Stimulated activated CD8-positive, alpha-beta memory T cell treated with anti-CD3 and anti-CD28 coated beads, Interleukin-7, amount 100 ng/mL, for 1 hour (primary cell): ENCODE data around the gene DGKH.
"Not testable (repeated sequence)": the region's sequence is repeated elsewhere in the genome, so short reads cannot be mapped to it uniquely, and the experiment has no call there.

Experiments used
- DNase-seq, 2 donors: peaks; one replicate each; pipeline ENCODE4 v3.0.0-alpha.2; 2020; ENCODE audit warnings: low read depth in 2 of 2

The DGKH gene

DNA sequence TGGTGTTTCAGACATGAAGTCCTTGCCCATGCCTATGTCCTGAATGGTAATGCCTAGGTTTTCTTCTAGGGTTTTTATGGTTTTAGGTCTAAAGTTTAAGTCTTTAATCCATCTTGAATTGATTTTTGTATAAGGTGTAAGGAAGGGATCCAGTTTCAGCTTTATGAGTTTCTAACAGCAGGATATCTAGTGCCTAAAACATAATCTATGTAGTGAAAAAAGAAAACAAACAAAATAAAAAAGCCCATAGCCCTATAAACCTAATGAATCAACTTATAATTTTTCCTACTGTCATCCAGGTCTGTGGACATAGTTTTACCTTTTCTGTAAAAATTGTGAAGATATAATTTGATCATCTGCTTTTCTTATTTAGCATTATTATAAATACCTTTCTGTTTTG is 115.5 kb downstream of the DGKH start:
- not testable (repeated sequence) for DNase-seq

DNA sequence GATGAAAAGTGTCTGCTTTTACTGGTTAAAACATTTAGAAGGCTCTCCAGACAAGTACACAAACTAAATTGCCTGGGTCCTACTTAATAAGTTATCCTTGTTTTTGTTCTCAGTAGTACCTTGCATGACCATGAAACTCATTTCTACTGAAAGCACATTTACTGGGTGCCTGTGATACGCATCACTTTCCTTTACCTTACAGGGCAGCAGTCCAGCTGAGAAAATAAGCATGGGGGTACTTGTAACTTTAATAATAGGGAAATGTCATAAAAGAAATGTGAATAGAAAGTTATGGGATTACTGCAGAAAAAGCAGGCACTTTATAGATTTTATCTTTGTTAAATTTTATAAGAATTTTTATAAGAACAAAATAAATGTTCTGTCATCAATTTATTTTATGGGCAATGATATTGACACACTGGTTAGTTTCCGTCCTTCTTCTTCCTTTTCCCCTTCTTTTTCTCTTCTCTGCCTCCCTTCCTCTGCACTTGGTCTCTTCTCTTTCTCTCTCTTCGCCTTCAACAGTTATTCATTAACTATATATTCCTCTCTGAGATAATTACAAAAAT is 116.2 kb downstream of the DGKH start:
- no peak for DNase-seq

DNA sequence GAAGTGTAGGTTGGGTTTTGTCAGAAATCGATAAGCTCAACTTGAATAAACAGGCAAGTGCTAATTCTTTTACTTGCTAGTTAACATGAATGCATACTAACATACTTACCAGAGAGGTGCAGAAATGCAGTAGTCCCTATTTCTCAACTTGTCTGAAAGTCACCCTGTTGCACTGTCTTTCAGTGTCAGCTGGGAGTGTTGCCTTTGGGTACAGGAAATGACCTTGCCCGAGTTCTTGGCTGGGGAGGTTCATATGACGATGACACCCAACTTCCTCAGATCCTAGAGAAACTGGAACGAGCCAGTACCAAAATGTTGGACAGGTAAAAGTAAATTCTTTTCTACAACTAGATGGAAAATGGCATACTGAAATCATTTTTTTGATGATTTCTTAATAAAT is 120.0 kb downstream of the DGKH start:
- DNase-seq, result no peak

DNA sequence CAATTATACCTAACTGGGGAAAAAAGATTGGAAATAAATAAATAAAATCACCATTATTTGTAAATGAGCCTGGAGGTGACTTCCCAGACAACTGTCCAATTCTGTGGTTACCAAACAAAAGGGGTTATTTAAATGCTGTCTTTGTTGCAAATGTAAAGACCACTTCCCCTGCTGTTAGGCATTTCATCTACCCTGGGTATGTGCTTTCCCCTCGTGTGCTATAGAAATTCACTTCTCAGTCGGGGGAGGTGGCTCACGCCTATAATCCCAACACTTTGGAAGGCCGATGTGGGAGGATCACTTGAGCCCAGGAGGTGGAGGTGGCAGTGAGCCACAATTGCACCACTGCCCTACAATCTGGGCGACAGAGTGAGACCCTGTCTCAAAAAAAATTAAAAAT is 121.6 kb downstream of the DGKH start:
- no peak for DNase-seq

DNA sequence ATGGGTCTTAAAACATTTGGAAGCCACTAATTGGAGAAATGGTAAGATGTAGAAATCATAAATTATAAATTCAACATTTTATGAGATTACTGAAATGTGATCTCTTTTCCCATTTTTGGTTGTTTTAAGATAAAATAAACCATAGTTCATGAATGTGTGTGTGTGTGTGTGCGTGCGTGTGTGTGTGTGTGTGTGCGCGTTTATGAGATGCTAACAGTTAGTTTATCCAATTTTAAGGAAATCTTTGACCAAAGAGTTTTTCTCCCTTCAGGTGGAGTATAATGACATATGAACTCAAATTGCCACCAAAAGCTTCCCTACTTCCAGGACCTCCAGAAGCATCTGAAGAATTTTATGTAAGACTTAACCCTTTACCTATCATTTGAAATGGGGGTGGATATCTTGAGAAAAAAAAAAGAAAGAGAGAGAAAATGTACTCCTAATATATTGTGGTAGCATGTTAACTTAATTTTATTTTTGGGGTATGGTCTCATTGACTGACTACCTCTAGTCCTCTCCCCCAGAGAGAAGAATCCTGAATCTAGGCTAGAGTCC is 125.4 kb downstream of the DGKH start:
- no peak for DNase-seq

DNA sequence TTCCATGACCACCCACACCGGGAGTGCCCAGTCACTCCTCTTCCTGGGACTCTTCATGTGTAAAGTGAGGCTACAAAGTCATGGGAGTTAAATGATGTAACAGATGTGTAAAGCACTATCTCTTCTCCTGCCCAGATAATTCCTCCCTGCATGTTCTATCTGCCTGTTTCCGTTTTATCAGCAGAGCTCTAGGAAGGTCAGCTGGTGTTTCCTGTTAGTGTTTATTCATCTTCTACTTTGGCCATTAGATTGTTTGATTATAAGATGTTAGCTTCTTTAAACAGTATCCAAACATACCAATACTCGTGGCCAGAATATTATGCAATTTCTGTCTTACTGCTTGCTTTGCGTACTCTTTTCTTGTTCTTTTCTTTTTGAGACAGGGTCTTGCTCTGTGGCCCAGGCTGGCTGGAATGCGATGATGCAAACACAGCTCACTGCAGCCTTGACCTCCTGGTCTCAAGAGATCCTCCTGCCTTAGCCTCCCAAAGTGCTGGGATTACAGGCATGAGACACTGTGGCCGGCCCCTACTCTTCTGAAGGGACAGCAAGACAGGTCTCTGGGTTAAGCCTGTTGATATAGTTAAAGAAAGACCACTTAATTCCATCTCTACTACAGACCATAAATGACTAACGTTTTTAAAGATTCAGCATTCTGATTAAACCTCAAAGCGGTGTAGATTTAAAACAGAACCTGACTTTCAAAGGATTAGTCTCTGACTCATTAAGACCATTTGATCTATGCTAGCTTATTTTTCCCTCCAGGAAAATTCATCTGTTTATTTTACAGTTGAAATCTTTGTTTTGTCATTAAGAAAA is 126.1 kb downstream of the DGKH start:
- no peak for DNase-seq

DNA sequence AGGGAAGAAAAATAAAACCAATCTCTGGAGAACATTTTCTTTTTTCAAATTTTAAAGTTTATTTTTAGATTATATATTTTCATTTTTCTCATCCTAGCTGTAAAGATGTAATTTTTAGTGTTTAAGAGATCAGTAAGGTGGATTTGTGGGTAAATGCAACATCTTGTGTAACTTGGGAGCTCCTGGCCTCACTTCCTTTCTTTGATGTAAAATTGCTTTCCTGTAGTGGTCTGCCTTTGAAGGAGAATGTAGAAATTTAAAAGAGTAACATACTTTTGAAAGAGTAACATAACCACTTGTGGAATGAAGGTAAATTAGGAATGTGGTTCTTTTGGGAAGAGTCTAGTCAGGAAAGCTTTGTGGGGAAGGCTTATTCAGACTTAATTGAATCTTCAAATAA is 127.8 kb downstream of the DGKH start:
- DNase-seq, result no peak

DNA sequence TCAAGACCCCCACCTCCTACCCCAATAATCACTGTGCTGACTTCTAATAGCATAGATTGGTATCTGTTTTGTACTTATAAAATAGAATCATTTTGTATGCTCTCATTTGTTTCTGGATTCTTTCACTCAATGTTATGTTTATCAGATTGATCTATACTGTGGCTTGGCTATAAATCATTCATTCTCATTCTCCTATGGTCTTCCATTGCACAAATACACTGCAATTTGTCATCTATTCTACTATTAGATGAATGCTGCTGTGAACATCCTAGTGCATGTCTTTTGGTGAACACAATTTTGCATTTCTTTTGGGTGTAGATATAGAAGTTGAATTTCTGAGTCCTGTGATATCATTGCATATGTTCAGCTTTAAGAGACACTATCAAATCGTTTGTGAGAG is 128.7 kb downstream of the DGKH start:
- DNase-seq, result no peak

DNA sequence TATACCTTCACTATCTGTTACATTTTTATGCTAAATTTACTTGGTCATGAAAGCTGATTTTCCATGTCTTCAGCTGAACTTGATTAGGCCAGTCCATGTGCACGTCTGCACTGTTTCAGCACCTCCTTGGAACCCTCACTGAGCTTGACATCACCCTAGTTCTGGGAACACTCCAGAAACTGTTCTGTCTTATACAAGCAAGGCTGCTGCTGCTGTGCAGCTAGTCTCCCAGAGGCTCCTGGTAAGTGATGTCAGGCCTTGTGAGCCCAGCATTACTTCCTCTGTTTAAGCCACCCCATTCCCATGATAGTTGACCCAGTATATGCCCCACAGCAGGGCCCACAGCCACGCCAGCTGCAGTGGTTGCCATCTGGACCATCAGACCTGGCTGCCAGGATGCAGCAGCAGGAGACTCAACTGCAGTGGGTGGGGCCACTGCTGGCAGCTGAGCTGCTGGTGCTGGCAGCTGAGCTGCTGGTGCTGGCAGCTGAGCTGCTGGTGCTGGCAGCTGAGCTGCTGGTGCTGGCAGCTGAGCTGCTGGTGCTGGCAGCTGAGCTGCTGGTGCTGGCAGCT is 133.0 kb downstream of the DGKH start:
- no peak for DNase-seq

DNA sequence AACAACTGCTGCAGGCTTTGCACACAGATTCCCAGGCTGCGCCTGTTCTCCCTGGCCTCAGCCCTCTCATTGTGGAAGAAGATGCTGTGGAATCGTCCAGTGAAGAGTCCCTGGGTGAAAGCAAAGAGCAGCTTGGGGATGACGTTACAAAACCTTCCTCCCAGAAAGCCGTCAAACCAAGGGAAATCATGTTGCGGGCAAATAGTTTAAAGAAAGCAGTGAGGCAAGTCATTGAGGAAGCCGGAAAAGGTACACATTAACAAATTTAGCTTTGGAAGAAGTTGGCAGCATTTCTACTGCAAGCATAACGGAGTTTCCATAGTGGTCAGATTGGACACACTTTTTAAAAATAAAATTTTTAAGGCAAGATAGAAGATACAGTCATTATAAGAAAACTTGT is 140.6 kb downstream of the DGKH start:
- DNase-seq, result no peak

DNA sequence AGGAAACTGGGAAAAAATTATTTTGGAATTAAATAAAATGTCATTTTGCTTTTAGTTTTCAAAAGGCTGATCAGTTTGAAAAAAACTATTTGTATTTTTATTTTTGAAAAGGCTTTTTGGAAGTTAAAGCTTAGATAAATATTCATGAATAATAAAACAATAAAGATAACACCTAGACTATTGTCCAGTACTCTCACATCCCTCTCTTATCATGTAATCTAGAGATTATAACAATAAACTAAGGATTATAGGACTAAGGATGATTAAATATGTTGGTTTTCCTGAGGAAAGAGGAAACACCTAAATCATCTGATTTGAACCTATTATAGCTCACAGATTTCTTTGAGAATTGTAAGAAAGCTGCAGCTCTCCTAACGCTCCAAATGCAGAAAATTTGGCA is 142.1 kb downstream of the DGKH start:
- no peak for DNase-seq

DNA sequence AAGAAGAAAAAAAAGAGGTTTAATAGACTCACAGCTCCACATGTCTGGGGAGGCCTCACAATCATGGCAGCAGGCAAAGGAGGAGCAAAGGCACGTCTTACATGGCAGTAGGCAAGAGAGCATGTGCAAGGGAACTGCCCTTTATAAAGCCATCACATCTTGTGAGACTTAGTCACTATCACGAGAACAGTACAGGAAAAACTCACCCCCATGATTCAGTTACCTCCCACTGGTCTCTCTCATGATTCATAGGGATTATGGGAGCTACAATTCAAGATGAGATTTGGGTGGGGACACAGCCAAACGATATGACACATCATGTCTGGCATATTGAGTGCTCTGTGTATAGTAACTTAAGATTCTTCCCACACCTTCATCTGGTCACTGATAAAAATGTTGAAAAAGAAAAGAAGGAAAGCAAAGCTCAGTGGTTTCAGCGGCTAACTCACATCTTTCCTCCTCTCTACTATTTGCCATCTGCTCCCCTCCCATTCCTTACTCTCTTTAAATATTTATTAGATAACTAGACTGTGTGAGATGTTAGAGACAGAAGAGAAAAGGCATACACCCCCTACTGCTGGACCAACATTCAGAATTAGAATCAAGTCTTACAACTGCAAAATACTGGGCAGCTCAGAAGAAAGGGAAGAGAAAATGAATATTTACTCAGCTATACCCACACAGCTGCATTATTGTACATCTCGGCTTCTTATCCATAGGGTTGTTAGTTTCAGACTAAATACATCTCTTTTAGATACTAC is 163.4 kb downstream of the DGKH start:
- DNase-seq, result no peak

DNA sequence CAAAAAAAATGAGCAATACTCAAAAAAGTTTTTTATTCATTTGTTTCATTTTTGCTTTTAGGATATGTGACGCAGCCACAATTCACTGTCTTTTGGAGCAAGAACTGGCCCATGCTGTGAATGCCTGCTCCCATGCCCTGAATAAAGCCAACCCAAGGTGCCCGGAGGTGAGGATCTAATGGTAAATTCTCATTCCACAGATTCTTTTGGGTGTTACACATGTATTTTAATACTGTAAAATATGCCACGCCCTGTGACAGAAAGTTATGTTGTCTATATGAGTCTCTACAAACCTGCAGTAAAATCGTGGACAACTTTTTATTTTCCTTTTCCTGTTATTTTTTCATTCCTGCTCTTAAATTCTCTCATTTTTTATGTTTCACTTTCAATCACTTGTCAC is 166.0 kb downstream of the DGKH start:
- DNase-seq, result no peak

DNA sequence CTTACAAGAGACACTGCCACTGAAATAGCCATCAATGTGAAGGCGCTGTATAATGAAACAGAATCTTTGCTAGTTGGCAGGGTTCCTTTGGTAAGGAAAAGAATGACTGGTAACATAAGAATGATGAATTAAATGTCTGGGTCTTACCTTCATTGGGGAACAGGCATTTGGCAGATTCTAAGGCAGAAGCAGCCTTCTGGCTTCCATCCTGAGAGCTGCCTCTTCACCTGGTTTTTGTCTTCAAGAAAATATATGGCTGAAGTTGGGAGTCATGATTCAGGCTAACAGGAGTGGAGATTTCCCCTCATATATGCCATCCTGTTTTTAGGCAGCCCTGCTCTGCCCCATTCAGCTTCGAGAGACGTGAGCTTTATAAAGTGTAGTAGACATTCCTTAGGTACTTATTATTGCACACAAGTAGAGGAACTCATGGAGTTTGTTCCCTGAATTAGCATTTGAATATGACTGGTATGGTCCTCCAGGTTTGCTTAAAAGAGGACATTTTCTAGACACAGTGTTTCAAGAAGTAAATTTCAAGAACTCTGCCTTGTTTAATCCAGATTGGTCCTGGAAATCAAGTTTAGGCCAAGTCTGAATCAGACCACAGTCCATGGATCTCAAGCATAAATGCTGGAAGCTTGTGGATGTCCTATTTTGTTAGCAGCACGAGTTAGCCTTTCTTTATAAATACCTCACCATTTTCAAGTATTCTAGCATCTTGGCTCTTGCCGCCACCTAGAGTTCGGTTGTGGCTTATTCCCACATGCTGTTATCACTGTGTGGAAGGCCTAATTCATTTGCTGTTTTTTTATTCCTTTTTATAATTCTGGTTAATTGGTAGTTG is 167.4 kb downstream of the DGKH start:
- no peak for DNase-seq

DNA sequence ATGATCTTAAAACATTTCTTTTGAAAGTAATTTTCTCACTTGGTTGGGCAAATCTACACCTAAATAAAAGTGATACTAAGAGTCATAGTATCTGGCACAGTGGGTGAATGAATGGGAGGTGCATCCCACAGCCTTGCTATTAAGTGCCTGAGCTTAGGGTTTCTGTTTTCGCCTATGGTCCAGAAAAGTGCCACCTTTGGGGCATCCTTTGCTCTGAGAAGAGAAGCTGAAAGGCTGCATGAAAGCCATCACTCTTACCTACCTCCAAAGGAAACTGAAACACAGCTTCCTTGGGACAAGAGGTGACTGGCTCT is 167.9 kb downstream of the DGKH start:
- no peak for DNase-seq

DNA sequence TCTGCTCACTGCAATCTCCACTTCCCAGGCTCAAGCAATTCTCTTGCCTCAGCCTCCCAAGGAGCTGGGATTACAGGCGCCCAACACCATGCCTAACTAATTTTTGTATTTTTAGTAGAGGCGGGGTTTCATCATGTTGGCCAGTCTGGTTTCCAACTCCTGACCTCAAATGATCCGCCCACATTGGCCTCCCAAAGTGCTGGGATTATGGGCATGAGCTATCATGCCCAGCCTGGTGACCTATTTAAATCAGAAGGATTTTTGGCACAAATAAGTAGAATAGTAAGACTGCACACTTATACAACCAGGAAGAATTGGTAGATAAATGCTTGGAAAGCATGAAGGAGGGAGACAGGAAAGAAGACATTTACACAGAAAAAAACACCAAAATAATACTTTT is 170.1 kb downstream of the DGKH start:
- no peak for DNase-seq

DNA sequence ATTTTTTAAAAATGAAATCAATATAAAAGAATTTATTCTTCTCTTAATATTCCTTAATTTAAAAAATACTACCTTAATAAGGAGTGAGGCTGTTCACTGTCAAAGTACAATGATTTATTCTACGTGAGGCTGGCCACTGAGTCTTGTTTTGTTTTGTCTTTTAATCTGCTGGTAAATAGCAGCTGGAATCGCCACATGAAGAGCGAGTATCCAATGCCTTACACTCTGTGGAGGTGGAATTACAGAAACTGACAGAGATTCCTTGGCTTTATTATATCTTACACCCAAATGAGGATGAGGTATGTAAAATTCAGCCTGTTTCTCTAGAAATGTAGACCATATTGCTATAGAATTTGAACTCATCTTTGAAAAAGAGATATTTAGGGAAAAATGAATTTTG is 170.6 kb downstream of the DGKH start:
- no peak for DNase-seq

DNA sequence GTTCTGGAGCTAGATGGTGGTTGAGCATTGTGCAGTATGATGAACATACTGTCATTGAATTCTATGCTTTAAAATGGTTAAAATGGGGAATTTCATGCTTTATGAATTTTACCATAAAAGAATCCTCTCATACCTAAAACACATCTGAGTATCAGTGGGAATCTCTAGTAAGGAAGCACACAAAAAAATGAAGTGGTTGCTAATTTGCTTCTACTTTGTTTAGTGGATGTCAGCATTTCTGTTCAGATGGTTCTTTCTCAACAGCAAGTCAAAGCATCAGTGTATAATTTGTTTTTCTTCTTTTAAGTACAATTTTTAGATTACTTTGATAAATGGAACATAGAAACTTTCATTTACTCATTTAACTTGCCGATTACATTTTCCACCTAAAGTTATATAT is 171.4 kb downstream of the DGKH start:
- DNase-seq, result no peak

DNA sequence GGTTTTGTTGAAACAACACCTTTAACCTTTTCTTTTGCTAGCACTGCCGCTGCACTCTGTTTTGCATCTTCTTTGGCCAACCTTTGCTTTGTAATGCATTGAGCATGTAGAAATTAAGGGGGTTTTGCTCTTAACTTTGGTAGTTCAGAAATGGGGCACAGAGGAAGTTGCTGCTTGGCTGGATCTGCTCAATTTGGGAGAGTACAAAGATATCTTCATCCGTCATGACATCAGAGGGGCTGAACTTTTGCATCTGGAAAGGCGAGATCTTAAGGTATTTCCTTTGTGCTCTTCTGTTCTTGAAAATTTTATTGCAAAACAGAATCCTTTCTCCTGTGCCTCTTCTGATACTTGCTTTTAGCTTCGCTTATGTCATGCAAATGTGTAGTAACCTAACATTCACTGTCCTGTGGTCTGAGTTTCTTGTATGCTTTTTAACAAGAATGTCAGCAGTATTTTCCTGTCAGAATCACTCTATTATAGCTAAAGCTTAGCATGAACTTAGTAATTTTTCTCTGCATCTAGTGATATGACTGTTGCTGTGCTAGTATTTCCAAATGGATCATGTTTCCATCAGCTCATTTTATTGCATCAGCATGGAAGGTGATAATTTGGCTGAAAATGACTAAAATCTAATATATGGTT is 172.8 kb downstream of the DGKH start:
- no peak for DNase-seq

DNA sequence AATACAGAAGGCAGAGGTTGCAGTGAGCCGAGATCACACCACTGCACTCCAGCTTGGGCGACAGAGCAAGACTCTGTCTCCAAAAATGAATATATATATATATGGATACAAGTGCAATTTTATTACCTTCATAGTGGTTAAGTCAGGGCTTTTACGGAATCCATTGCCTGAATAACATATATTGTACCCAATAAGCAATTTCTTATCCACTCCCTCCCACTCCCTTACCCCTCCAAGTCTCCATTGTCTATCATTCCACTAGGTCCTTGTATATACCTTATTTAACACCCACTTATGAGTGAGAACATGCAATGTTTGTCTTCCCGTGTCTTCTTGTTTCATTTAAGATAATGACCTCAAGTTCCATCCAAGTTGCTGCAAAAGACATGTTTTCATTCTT is 175.2 kb downstream of the DGKH start:
- no peak for DNase-seq

DNA sequence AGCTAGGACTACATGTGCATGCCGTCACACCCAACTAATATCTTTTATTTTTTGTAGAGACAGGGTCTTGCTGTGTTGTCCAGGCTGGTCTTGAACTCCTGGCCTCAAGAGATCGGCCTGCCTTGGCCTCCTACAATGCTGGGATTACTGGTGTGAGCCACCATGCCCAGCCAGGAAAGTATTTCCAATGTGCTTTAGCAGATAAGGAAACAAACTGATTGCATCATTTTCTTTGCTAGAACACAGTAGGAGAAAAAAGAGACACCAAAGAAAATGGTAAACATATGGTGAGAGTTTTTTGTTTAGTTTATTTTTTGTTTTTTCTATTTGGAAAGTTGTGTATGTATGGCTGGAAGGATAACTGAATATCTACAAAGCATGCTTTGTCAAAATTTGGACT is 176.6 kb downstream of the DGKH start:
- DNase-seq, result no peak
